PC-9 (cell line): ENCODE data around the gene DNAH2. TPM values are rescaled to one million over a fixed set of nuclear protein-coding genes. Genes with fewer than 3 reads are reported as not detected.
"Not testable (repeated sequence)": the region's sequence is repeated elsewhere in the genome, so short reads cannot be mapped to it uniquely, and the experiment has no call there.

Experiments used
- BruUV-seq: library from RNA; stranded (reverse); fragments of 400-500 nt; replicated peaks from 2 replicates; lab custom pipeline; 2021; lab: Mats Ljungman, UMichigan
- CTCF ChIA-PET: fragments of 300-600 bp; sonication (Branson Sonifier 250); formaldehyde crosslinking; loops from one replicate; lab custom pipeline; 2022; ENCODE audit warnings: antibody characterized with exemption; lab: Charles Lee
- POLR2A ChIA-PET: fragments of 300-600 bp; sonication (Branson Sonifier 250); formaldehyde crosslinking; loops from one replicate; lab custom pipeline; 2022; ENCODE audit warnings: antibody characterized with exemption; ENCODE audit not compliant: unreplicated experiment; lab: Charles Lee
- DNase-seq, 2 experiments: peaks; one replicate each; pipeline versions ENCODE4 v3.0.0 to v3.0.0-alpha.2; 2015 to 2022; ENCODE audit warnings: mixed read lengths in 1 of 2
- H2AFZ ChIP-seq: fragments of 200-600 bp; sonication (generic); 2 replicates; pipeline ENCODE4 v1.8.1; 2017; ENCODE audit warnings: antibody characterized with exemption
- H3F3A ChIP-seq: fragments of 200-600 bp; sonication (generic); 2 replicates; pipeline ENCODE4 v1.8.1; 2017; ENCODE audit warnings: antibody characterized with exemption, mild to moderate bottlenecking, low read depth; ENCODE audit not compliant: insufficient read depth
- H3K27ac ChIP-seq: fragments of 200-600 bp; sonication (generic); 2 replicates; pipeline ENCODE4 v1.6.1; 2016; ENCODE audit warnings: mixed run types
- H3K27me3 ChIP-seq: fragments of 200-600 bp; sonication (generic); 2 replicates; pipeline ENCODE4 v1.6.1; 2016; ENCODE audit warnings: low read depth, mixed run types; ENCODE audit not compliant: insufficient read depth
- H3K36me3 ChIP-seq: fragments of 200-600 bp; sonication (generic); 2 replicates; pipeline ENCODE4 v1.6.1; 2016; ENCODE audit warnings: low read depth, mixed run types
- H3K4me1 ChIP-seq: fragments of 200-600 bp; sonication (generic); replicated peaks from 2 replicates; pipeline ENCODE4 v1.6.1; 2016; ENCODE audit warnings: mixed run types; ENCODE audit not compliant: insufficient read depth
- H3K4me2 ChIP-seq: fragments of 200-600 bp; sonication (generic); 2 replicates; pipeline ENCODE4 v1.6.1; 2017; ENCODE audit warnings: mixed run types
- H3K4me3 ChIP-seq: fragments of 200-600 bp; sonication (generic); 2 replicates; pipeline ENCODE4 v1.6.1; 2016; ENCODE audit warnings: mixed run types
- H3K79me2 ChIP-seq: fragments of 200-600 bp; sonication (generic); 2 replicates; pipeline ENCODE4 v1.6.1; 2017; ENCODE audit warnings: low read depth, mixed run types
- H3K9me2 ChIP-seq: fragments of 200-600 bp; sonication (generic); 2 replicates; pipeline ENCODE4 v1.8.1; 2017; ENCODE audit warnings: mild to moderate bottlenecking; ENCODE audit not compliant: insufficient read depth
- H3K9me3 ChIP-seq: fragments of 200-600 bp; sonication (generic); 2 replicates; pipeline ENCODE4 v1.8.1; 2016; ENCODE audit warnings: low read depth; ENCODE audit not compliant: insufficient read depth
- H4K20me1 ChIP-seq: fragments of 200-600 bp; sonication (generic); 2 replicates; pipeline ENCODE4 v1.8.1; 2017; ENCODE audit not compliant: insufficient read depth
- EZH2 ChIP-seq: fragments of 200-600 bp; sonication (generic); IDR thresholded peaks from 2 replicates; pipeline ENCODE4 v1.8.0; 2017; ENCODE audit warnings: antibody characterized with exemption, low read depth
- intact Hi-C: fragments of 100-400 bp; cut with micrococcal nuclease; formaldehyde crosslinking; loops from one replicate; pipeline ENCODE4 v1.10.0; 2022; ENCODE audit not compliant: unreplicated experiment
- total RNA-seq: library from RNA; stranded (reverse); gene quantifications from 2 replicates; pipeline ENCODE4 v1.2.3, GENCODE V29; 2021
- TF ChIP-seq, protein P1 (sequence below): fragments of 200-600 bp; sonication (generic); conservative IDR thresholded peaks from 2 replicates; pipeline ENCODE4 v1.6.1; 2017; ENCODE audit warnings: mixed run types, antibody characterized with exemption, mild to moderate bottlenecking, moderate library complexity

The DNAH2 gene
- total RNA-seq, 1 experiment from 2014 or later: 10.6 TPM

DNA sequence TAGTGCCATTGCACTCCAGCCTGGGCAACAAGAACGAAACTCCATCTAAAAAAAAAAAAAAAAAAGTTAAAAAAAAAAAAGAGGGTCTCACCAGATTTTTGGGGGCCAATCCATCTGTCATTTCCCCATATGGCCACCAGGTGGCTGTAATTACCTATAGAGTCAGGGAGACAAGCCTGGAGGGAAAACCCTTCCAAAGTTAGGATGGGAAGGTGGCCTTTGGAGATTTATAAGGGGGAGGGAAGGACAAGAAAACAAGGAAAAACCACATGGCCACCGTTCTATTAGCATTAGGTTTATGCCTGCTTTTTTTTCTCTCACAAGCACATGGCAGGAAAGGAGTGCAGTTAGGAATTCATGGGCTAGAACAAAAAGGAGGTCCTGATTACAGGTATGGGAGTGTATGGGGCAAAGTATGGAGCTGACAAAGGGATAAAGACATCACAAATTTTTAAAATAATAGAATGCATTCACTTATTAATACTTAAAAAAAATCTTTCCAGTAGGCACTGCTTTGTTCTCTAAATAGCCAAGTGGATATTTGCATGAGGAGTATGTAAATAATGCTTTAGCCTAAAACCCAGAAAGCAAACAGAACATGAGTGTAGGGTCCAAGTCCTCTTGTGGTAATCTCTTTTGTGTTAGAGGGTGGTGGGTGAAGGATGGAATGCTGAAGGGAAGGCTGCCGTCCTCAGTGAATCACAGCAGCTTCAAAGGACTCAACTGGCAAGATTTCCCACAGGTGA is 145.3 kb downstream of the DNAH2 start:
- TF ChIP-seq EZH2: no peak
- TF ChIP-seq, protein P1, sequence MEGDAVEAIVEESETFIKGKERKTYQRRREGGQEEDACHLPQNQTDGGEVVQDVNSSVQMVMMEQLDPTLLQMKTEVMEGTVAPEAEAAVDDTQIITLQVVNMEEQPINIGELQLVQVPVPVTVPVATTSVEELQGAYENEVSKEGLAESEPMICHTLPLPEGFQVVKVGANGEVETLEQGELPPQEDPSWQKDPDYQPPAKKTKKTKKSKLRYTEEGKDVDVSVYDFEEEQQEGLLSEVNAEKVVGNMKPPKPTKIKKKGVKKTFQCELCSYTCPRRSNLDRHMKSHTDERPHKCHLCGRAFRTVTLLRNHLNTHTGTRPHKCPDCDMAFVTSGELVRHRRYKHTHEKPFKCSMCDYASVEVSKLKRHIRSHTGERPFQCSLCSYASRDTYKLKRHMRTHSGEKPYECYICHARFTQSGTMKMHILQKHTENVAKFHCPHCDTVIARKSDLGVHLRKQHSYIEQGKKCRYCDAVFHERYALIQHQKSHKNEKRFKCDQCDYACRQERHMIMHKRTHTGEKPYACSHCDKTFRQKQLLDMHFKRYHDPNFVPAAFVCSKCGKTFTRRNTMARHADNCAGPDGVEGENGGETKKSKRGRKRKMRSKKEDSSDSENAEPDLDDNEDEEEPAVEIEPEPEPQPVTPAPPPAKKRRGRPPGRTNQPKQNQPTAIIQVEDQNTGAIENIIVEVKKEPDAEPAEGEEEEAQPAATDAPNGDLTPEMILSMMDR: peak; percentile 87

DNA sequence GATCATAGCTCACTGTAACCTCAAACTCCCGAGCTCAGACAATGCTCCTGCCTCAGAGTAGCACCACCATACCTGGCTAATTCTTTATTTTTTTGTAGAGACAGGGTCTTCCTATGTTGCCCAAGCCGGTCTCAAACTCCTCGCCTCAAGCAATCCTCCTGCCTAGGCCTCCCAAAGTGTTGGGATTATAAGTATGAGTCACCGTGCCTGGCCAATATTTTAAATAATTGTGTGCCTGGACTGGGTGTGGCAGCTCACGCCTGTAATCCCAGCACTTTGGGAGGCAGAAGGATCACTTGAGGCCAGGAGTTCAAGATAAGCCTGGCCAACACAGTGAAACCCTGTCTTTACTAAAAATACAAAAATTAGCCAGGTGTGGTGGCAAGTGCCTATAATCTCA is 146.8 kb downstream of the DNAH2 start:
- H3K4me1 ChIP-seq, DNase-seq, H3F3A ChIP-seq, H3K4me3 ChIP-seq, H3K4me2 ChIP-seq, CTCF ChIA-PET, H3K79me2 ChIP-seq, BruUV-seq, H3K27ac ChIP-seq, H4K20me1 ChIP-seq, H3K27me3 ChIP-seq, H3K36me3 ChIP-seq, H3K9me3 ChIP-seq, H2AFZ ChIP-seq, POLR2A ChIA-PET, H3K9me2 ChIP-seq: not testable (repeated sequence)
- intact Hi-C loops: loop anchor here (5.0 kb wide), 1 partner anchor 48 kb away; no protein-coding TSS in a partner anchor

More for the DNA sequence above, 145.3 kb downstream of the DNAH2 start:
- H3K27me3 ChIP-seq: no peaks in the 10 kb centered on the region
- CTCF ChIA-PET: interaction anchor here (0.7 to 1.8 kb wide), 6 partner anchors 8 to 195 kb away, joined by 3 to 17 read pairs (median 4); no protein-coding TSS in a partner anchor
- BruUV-seq: no TSS peak
- no peak overlapping the region for H2AFZ ChIP-seq
- no peak overlapping the region for H3K27ac ChIP-seq
- no peaks in the 10 kb centered on the region for H3K36me3 ChIP-seq
- no peaks in the 10 kb centered on the region for H3K9me3 ChIP-seq
- peaks cover 3% of the 10 kb centered on the region; the same call in 1 of the 2 replicates for H3F3A ChIP-seq
- H3K4me1 ChIP-seq: peaks cover 7% of the 10 kb centered on the region; the same call in 1 of the 2 replicates
- intact Hi-C loops: loop anchor here (1.0 to 5.0 kb wide), 6 partner anchors 34 to 194 kb away; no protein-coding TSS in a partner anchor
- peaks cover 18% of the 10 kb centered on the region for H3K79me2 ChIP-seq
- DNase-seq: peak in 1 of 2 experiments; percentile 49
- H4K20me1 ChIP-seq: no peaks in the 10 kb centered on the region
- no peak overlapping the region for H3K4me2 ChIP-seq
- POLR2A ChIA-PET: interaction anchor here (0.7 kb wide), 1 partner anchor 50 kb away, joined by 4 read pairs; no protein-coding TSS in a partner anchor
- H3K9me2 ChIP-seq: no peaks in the 10 kb centered on the region
- H3K4me3 ChIP-seq: no peak overlapping the region

DNA sequence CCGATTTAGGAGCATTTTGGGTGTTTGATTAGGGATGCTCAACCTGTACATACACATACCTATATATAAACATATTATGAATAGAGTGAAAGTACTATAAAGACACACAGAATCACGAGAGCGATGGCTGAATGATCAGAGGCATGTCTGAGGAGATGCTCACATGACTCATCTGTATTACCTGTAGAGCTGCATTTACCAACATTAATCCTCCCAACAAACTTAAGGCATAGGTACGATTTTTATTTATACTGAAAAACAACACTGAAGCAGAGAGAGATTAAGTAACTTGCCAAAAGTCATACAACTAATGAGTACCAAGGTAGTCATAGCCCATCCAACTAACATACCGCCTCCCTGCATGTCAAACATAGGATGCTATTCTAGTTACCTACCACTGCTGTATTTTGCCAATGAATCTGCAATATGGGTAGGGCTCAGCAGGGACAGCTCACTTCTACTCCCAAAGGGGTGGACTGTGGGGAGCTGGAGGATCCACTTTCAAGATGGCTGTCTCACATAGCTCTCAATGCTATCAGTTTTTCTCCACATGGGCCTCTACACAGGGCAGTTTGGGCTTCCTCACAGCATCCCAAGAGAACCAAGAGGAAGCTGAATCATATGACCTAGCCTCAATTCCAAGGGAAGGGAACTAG is 147.6 kb downstream of the DNAH2 start:
- H2AFZ ChIP-seq: no peak overlapping the region

More for the DNA sequence above, 147.6 kb downstream of the DNAH2 start:
- intact Hi-C loops: loop anchor here (5.0 kb wide), 1 partner anchor 47 kb away; no protein-coding TSS in a partner anchor
- Histone ChIP-seq H3F3A (peaks cover 3% of the 10 kb centered on the region; the same call in 1 of the 2 replicates), H3K4me2 (no peak overlapping the region), H3K27me3 (no peaks in the 10 kb centered on the region), H3K36me3 (no peaks in the 10 kb centered on the region), H3K9me3 (no peaks in the 10 kb centered on the region), H3K79me2 (no peaks in the 10 kb centered on the region), H3K9me2 (no peaks in the 10 kb centered on the region), H3K4me1 (no peaks in the 10 kb centered on the region), H3K27ac (no peak overlapping the region), H4K20me1 (no peaks in the 10 kb centered on the region), H3K4me3 (no peak overlapping the region)
- ChIA-PET POLR2A (no interaction called here), CTCF (interaction anchor here (0.5 to 1.1 kb wide), 2 partner anchors 66 to 125 kb away, joined by 6 read pairs; no protein-coding TSS in a partner anchor)
- TF ChIP-seq EZH2: no peak
- TF ChIP-seq, protein P1: no peak
- DNase-seq: no peak
- no TSS peak for BruUV-seq
